Mesenteric fat pad (tissue), 1 donor: ENCODE results near the gene CERS5. TPM values are rescaled to one million over a fixed set of nuclear protein-coding genes. Genes with fewer than 3 reads are reported as not detected.

Experiments
- DNase-seq: peaks from one replicate; pipeline ENCODE4 v3.0.0-alpha.2; 2020; ENCODE audit warnings: low spot score
- long read RNA-seq: library from polyadenylated mRNA; unstranded; transcript quantifications from one replicate; pipeline ENCODE4 v2.0.0, GENCODE V29; 2020
- total RNA-seq: library from RNA; stranded (reverse); fragmentation: NEBNext Ultra II Directional; extraction: Animal tissue kit (Norgen Biotek cat#: 25700); gene quantifications from one replicate; pipeline ENCODE4 v1.2.1, GENCODE V29; 2021
- donor health status: DM: yes; HTN: yes; CAD: no.

The CERS5 gene, protein sequence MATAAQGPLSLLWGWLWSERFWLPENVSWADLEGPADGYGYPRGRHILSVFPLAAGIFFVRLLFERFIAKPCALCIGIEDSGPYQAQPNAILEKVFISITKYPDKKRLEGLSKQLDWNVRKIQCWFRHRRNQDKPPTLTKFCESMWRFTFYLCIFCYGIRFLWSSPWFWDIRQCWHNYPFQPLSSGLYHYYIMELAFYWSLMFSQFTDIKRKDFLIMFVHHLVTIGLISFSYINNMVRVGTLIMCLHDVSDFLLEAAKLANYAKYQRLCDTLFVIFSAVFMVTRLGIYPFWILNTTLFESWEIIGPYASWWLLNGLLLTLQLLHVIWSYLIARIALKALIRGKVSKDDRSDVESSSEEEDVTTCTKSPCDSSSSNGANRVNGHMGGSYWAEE
- total RNA-seq: 46.5 TPM
- long read RNA-seq, transcript CERS5-201 (10 exons, 2,051 nt): major isoform, 115 of 153 reads
- long read RNA-seq, partial matches to known transcripts: 2 of 153 reads
- long read RNA-seq, other reads (novel, unspliced or antisense): 34 of 153 reads

DNA sequence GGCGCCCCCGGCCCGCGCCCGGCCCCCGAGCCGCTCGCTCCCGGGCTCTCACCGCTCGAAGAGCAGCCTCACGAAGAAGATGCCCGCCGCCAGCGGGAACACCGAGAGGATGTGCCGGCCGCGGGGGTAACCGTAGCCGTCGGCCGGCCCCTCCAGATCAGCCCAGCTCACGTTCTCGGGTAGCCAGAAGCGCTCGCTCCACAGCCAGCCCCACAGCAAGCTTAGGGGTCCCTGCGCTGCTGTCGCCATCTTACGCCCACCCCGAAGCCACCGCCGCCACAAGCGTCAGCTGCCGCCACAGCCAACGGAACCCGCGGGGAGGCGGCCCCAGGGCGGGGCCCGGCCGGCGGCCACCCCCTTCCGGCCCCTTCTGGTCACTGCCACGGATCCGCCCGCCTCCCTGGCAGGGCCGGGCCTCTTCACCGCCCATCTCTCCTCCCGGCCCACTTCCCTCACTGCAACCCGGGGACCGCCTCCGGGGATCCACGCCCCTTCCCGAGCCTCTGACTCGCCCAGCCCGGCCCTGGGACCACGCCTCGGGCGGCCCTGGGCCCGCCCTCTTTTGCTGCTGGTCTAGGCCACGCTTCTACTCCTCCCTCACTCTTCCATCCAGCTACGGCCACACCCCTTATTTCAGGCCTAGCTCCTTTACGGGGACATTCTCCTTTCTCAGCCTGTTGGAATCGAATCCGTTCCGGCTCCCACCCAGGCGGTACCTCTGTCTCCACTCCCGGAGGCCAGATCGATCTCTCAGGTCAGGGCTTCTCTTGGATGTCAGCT, at the start of gene CERS5:
TSS of gene CERS5 (minus strand) at position 321 of the 780 bp plus-strand sequence. CDS start at position 249, 72 bp downstream.
- DNase-seq: peak; percentile 99

DNA sequence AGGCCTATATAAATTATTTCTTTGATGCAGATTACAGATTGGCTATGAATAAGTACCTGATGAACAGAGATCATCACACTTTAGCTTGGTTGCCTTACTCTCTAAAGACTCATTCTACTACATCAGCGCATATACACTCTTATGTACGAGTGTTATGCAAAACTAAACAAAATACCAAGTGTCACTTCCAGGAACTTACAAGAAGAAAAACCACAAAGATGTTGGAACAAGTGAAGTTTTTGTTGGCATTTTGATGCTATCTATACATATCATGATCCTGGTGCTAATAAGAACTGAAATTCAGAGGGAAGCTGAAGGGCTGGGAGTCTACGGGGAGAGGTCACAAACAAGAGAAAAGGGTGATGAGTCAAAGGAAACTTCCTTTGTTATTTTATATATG, 47.9 kb upstream of the CERS5 start:
- no peak for DNase-seq

DNA sequence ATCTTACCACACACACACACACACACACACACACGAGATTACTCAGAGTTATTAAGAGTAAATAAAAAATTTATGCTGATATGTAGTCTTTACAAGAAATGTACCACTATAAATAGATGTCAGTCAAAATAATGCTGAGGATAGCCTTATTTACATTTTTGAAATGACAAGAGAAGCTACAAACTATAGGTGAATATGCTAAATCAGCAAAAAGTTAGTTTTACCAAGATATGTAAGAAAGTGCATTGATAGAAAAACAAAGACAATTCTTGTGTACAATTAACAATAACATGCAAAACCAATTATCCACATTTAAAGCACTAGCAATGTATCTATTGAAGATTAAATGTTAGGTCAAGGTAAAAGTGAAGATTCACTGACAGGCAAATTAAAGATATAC, 46.8 kb upstream of the CERS5 start:
- DNase-seq: no peak

DNA sequence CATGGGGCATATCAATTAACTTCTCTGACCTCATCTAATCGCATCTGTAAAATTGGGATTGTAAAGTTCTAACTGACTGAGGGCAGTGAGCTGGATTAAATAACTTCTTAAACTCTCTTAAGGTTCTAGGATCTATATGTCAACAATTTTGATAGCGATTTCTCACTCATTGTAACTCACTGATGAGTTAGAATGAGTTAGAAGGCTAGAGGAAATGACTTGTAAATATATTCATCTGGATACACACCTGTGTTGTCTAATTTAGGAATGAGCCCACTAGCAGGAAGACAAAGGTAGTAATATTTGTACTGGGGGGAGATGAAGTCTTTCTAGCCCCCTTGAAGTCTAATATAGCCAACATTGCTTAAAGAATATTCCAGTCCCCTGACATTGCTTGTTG, 46.3 kb upstream of the CERS5 start:
- DNase-seq: no peak

GRCh38 chr12:50212071-50212467, 44.9 kb upstream of the CERS5 start:
- DNase-seq: no peak

DNA sequence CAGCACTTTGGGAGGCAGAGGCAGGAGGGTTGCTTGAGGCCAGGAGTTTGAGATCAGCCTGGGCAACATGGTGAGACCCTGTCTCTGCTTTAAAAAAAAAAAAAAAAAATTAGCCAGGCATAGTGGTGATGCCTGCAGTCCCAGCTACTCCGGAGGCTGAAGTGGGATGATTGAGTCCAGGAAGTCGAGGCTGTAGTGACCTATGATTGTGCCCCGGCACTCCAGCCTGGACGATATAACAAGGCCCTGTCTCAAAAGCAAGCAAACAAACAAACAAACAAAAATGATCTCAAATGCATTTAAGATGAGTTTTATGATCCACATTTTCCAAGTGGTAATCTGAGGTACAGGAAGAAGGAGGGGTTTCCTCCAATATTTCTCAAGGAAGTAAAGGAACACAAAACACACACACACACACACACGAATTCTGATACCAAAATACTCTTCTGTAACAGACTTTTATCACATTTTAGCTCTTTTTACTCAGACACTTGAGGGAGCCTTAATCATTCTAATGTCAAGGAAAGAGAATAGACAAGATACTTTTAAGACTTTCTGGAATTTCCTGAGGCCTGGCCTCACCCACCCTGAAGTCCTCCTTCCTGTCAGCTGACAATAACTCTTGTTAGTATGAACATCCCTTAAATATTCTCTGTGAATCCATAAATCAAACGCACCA, 44.4 kb upstream of the CERS5 start:
- DNase-seq: no peak

DNA sequence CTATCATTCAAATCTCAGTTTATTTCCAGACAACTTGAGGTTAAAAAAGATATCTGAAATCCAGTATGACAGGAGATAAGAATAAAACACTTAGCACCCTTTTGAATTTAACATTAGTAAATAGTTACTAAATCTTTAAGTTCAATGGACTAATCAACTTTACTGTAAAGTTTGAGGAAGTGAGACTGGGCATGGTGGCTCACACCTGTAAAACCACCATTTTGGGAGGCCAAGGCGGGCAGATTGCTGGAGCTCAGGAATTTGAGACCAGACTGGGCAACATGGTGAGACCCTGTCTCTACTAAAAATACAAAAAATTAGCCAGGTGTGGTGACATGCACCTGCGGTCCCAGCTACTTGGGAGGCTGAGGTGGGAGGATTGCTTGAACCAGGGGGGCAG, 40.3 kb upstream of the CERS5 start:
- no peak for DNase-seq

DNA sequence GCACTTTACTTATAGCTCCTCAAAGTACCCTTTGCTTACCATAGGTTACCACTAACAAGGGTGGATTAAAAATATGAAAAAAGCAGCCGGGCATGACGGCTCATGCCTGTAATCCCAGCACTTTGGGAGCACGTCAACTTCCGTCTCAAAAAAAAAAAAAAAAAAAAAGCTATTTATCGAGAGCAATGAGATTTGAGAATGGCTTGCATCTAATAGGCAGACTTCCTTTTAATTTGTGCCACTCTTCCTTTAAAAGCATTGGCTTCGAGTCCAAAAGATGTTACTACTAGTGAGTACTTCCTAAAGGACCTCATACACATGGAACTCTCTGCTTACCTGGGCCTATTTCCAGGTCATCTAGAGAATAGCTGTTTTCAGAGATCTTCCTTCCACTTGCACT, 38.5 kb upstream of the CERS5 start:
- no peak for DNase-seq

- no peak for DNase-seq
Observed at GRCh38 chr12:50203691-50204090, 36.5 kb upstream of the CERS5 start.

DNA sequence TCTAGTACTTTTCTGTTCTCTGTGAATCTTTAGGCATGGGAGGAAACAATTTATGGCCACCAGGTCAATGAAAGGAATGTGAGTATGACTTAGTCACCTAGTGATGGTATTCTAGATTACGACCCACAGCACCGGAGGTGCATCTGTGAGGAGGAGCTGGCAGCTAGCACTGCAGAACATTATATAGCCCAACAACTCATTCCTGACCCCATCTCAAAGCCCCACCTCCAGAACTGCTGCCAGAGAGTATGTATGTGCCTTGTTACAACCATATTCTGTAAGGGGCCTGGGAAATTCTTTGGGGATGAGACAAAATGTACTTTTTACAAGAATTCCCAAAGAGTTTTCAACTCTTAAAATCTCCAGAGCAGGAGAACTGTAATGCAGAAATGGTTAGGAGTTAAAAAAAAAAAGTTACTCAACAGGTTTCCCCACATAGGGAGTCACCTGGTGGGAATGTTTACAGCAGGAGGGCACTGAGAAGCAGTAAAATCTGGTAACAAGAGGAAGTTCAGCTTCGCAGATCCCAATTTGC, 34.9 kb upstream of the CERS5 start:
- DNase-seq: no peak

DNA sequence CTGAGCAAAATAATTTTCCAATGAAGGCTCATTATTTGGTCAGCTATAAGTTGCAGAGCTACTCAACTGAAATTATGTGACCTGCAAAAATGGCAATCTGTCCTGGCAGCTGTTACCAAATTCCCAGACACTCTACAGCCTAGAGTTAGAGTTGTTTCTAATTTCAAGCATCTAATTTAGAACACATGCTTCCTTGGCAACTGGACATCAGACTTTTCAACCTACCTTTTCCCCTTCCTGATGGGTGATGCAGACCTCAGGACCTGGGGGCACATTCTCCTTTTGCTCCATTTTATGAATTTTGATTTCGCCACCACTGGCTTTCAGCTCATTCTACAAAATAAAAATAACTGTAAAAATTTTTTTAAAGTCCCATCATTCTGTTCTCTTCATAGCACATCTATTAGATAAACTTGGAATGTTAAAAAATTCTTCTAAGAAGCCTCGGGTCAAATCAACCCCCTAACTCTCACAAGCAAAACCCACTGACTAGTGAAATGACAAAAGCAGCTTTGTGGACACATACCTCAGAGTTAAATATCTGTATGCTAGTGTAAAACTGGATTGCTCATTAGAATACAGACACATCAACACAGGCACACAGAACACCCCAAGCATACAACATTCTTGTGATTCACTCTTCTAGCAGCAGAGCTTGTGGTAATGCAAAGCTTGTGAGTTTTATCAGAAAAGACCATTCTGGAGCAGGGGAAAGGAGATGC, 33.5 kb upstream of the CERS5 start:
- DNase-seq: no peak

DNA sequence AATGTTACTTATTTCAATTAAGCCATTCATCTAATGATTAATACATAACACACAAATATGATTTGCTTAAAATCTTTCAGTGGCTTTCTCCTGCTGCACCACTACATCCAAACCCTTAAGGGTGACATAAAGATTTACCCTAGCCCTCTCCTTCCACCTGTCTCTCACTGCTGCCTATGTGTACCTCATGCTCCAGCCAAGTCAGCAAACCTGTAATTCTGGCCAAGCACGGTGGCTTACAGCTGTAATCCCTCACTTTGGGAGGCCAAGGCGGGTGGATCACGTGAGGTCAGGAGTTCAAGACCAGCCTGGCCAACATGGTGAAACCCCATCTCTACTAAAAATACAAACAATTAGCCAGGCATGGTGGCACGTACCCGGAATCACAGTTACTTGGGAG, 31.7 kb upstream of the CERS5 start:
- no peak for DNase-seq

DNA sequence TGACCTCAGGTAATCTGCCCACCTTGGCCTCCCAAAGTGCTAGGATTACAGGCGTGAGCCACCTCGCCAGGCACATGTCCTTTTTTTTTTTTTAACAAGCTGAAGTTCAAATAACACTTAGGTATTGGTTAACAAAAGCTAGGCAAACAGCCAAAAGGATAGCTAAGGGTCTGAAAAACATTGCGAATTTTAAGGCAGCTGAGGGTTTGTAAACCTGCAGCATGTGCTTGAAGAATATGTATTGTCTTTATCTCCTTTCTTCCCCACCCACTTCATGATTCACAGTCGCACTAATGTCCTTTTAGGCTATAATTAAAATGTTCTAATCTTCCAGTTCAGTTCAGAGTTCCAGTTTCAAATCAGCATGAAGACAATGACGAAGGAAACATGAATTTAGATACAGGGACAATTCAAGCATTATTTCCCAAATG, 30.1 kb upstream of the CERS5 start:
- no peak for DNase-seq

- no peak for DNase-seq
Observed at GRCh38 chr12:50196537-50196936, 29.4 kb upstream of the CERS5 start.

DNA sequence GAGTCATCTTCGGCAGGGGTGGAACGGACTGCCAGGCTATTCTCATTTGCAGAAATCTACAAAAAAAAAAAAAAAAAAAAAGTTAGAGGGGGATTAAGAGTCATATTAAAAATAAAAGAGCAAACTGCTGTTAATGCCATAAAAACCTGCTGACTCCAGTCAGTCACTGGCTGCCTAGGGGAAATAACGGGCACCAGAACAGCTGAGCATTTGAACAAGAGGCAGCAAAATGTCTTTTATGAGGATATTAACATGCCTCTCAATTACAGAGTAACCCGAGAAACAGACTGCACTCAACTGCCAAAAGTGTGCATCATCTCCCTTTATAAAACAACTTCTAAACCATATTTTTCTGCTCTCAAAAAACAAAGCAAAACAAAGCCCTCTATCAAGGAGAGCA, 28.7 kb upstream of the CERS5 start:
- DNase-seq: no peak

GRCh38 chr12:50192908-50193307, 25.7 kb upstream of the CERS5 start:
- no peak for DNase-seq

DNA sequence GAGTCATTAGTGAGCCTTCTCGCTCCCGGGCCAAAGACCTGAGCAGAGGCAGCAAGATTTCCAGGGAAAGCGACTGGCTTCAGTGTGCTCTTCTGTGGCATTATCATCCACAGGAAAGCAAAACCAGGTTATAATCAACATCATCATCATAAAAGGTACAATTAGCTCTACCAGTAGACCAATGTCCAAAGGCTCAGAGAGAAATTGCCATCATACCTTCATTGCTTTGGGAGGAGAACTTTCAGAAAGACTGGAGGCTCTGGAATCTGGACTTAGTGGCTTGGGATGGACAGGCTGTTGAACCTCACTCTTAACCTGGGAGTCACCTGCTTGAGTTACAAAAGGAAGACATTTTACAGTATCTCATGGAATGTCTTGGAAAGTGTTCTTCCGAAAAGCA, 25.1 kb upstream of the CERS5 start:
- no peak for DNase-seq

GRCh38 chr12:50190859-50191258, 23.7 kb upstream of the CERS5 start:
- no peak for DNase-seq

GRCh38 chr12:50188875-50189575, 21.9 kb upstream of the CERS5 start:
- no peak for DNase-seq

DNA sequence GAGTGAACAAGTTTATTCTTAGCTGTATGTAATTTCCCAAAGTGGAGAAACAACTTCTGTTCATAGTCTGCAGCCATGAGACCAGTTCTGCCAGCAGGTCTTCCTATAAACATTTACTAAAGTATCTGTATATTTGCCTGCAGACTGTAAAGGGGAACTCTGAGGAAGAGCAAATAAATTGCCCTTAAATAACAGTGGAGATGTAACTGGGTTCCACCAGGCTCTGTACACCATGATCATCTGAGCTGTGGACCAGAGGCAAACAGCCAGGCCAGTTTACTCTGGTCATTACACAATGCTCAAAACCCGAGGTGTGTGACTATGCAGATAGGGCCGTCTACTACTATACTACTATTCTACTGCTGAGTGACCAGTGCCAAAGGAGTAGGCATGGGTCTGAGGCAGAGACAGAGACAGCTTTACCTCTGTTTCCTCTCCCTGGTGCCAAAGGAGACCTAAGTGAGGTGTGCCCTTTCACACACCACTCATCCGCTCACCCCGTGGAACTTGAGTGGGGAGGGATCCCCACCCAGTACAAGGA, 21.1 kb upstream of the CERS5 start:
- no peak for DNase-seq
